Stimulated activated CD4-positive, alpha-beta T cell treated with anti-CD3 and anti-CD28 coated beads, TNF-alpha, amount 100 ng/mL, for 48 hours (primary cell): ENCODE data around the gene GNAL.

Source experiments
- DNase-seq, 3 donors: peaks; one replicate each; pipeline ENCODE4 v3.0.0-alpha.2; 2020; ENCODE audit warnings: low read depth in 3 of 3

The GNAL gene

DNA sequence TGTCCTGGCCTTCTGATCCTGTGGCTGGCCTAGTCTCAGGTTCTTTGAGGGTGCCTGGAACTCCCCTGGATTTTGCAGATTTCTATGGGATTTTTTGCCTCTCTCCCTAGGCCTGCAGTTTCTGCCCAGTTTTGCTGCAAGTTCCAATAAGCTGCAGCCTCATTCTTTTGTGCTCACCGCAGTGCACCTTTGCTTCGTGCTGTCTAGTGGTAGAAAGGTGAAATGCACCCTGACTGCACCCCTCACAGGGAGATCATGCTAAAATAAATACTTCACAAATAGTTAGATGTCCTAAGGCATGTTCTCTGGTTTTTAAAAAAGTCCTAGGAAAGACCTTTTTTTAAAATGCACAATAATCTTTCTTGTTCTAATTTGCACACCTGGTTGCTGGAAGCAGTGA, 72.5 kb downstream of the GNAL start:
- DNase-seq = no peak

DNA sequence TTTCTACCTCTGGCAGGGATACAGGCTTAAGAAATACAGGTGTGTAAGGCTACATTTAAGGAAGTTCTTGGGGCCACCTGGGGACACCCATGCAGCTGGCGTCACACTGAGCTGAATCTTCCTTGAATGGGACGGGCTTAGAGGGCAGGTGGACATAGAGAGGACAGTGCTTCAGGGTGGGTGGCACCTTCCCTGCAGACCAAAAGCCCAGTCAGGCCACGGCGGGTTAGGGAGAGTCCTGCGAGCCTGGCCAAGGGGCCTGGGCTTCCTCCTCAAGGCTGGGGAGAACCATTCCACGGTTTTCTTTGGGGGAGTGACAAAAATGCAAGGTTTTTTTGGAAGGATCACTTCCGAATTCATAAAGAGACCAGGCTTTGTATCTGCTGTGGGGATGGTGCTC, 73.4 kb downstream of the GNAL start:
- no peak for DNase-seq

DNA sequence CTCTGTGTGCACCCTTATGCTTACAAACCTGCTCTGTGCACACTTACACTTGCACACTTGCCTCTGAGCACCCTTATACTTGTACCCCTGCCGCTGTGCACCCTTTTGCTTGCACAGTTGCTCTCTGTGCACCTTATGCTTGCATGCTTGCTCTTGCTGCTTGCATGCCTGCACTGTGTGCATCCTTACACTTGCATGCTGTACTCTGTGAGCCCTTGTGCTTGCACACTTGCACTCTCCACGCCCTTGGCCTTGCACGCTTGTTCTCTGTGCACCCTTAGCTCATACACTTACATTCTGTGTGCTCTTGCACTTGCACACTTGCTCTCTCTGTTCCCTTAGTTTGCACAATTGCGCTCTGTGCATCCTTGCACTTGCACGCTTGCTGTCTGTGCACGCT, 78.3 kb downstream of the GNAL start:
- DNase-seq = no peak

DNA sequence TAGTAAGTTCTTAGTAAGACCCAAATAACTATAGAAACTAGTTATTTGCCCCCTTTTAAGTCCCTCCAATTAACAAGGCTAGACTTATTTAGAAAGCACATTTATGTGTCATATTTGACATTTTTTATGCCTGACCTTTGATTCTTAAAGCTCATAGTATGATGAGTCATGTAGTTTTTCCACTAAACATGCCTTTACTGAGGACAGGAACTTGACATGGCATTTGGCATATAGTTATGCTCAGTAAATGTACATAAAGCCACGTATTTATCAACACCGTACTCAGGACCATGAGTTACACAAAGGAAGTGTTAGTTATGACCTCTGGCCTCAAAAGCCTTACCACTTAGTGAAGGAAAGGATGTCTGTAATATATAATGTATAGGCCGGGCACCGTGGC, 78.9 kb downstream of the GNAL start:
- DNase-seq = no peak

DNA sequence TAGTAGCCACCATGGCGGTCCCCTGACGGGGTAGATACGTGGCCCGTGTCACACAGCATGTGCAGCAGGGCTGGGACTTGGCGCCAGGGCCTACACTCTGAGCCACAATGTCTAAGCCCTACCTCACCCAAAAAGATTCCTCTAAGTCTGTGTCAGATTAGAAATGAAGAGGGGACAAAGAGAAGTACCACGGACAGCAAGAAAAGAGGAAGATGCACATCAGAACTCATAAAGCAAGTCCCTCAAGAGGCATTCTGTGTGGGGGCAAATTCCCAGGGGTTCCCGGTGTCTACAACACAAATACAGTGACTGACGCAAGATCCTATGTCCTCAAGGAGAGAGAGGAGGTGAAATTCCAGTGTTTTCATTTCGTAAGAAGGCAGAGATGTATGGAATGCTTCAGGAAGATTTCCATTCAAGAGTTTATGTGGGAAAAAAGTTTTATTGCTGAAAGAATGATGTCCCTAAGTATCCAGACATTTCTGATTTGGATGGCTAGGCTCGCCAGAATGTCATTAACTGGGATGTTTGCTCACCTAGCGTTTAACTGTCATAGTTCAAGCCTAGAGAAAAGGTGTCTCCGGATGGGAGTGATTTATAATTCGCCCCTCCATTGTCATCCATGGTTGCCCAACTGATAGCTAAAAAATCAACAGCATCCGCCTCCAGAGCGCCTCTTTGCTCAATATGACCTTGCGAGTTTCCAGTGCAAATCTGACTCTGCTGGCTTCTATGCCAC, 86.5 kb downstream of the GNAL start:
- no peak for DNase-seq

DNA sequence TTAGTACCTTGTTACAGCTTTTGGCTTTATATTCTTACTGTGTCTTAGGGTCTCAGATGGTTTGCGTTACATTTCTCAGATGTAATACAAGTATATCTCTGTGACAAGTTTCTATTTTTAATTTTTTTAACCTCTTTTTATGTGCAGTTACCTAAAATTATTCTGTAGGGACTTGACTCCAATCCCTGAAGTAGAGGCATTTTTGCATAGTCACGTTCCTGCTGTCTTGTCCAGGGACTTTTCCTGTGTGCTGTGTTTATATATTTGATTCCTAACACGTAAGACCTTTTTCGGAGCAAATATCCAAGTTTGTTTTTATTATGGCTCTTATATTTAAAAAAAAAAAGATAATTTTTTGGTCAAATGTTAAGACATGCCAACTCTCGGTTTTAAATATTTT, 91.0 kb downstream of the GNAL start:
- DNase-seq = no peak

DNA sequence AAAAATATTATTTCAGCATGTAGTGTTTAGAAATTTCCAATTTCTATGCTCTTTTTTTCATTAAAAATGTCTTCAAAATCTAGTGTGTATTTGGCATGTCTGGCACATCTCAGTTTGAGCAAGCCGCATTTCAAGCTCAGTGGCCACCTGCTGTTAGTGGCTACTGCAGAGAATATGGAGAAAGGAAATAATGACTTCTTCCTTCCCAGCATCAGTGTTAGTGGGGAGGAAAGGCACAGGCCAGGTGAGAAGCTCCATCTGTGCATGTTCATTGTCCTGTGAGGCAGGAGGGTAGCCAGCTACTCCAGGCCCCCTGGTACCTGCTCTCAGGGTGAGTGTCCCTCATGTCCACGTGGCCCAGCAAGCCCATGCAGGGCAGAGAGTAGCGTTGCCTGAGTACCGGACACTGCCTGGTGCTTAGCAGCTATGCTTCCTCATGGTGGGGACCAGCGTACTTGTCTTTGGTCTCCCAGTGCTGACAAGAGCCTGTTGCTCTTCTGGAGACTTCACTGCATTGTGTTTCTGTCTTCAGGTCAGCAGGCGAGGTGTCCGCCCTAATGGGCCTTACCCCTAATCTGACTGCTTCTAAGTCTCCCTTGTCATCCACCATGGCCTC, 94.8 kb downstream of the GNAL start:
- DNase-seq = no peak

DNA sequence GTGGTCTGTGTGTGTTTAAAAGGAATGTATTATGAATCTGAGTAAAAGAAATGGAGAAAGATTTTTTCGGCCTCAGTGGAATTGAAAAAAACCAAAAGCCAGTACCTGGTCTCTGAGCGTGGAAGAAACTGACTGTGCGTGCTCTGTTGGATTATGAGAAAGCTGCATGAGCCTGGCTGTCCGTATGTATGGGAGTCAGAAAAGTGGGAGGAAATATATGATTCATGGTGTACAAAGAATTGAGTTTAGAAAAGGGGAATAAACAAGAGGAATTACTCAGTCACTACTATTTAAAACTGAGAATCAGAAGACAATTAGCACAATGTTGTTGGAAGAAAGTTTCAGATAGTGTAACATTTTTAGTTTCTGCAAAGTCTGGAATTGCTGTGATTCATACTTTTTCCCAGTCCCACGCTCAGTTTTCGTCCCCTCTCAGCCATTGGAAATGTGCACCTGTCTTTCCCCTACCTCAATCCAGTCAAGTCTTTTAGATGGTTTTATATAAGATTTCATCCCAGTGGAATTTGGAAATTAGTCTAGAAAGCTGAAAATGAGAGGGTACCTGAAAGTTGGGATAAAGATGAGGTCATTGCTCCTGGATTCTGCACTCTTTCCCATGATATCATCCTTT, 95.7 kb downstream of the GNAL start:
- DNase-seq = no peak

DNA sequence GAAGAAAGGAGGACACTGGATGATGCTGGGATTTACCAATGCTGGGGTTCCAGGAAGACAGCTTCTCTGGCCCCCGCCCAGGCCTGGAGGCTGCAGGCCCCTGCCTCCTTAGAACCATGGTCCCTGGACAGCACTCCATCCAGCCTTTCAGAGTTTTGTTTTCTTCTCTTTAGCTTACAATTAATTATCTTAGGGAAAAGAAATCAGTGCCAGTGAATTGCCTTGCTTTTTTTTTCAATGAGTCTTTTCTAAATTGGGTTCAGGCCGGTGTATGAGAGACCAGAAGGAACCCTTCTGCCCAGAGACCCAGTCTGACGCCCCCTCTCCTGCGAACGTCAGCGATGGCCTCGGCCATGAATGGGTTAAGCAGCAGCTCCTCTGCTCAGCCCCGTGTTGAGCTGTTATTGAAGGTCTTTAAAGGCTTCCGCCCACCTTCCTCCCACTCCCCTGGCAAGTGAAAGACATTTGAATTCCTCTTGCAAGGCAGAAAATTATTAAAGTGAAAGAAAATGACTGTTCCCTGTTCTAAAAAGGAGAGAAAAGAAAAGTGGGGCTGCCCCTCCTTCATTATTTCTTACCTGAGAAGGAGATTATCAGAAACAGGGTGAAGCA, 96.5 kb downstream of the GNAL start:
- DNase-seq = no peak

DNA sequence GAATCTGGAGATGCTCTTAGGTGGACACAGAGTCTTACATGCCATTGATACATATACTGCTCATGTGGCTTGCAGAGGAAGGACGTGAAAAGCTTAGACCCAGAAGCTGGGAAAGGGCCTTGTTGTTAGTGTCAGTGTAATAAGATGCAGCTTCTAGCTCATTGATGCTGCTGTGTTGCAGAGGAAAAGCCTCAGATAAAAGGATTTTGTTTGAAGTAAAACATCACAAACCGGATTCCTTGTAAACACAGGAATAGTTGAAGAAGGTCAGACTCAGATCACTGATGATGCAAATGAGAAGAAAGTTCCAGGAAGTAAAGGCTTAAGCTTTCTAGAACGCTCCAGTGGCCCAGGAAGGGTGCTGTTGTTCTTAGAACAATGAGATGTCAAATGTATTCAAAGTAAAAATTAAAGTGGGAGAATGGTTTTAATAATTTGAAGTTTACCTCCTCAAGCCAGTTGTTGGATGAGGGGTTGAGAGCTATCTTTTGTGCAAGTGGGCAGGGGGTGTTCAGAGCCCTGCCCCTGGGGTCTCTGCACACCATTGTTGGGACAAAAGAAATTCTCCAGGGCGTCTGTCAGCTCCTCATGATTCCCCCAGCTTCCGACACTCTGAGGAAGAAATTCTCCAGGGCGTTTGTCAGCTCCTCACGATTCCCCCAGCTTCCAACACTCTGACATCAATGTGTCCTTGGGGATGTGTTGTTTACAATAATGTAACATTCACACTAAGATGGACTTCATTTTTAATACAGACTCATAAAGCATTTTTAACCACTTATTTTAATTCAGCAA, 100.8 kb downstream of the GNAL start:
- no peak for DNase-seq

DNA sequence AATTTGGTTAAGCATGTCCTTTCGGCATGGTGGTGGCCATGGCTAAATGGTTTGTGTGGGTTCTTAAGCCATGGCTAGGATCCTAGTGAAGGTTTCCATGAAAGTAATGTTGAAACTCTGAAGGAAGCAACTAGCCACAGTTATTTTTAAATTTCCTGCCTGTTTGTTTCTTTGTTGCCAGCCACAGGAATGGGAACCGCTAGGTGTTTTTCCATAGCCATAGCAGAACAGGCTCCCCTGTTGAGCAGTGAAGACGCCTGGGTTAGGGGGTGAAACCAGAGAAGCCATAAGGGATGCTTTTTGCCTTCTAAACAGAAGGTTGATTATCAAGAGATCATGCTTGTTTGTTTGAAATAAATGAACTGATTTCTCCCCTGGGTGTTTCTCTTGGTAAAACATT, 102.1 kb downstream of the GNAL start:
- DNase-seq = no peak

DNA sequence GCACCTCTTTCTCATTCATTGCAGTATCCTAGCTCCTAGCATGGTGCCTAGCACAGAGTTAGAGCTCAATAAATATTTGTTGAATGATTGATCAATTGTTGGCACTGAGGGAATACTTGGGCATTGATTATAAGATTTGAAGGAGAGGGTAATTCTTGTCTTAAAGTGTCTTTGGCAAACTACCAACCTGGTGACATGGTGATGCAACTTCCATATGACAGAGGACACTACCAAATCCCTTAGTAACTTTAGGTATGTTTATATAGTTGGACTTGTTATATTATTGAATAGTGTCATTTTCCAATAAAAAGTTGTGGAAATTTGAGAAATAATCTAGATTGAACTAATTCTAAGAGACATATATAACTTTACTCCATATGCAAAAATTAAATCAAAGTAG, 103.6 kb downstream of the GNAL start:
- no peak for DNase-seq

DNA sequence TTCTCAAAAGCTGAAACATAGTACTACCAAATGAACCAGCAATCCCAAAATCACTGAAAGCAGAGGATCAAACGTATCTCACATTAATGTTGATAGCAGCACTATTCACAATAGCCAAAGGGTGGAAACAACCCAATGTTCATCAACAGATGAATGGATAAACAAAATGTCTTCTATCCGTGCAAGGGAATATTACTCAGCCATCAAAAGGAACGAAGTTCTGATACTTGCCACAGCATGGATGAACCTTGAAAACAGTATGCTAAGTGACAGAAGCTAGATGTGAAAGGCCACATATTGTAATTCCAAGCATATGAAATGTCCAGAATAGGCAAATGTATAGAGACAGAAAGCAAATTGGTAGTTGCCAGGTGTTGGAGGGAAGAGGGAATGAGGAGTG, 105.1 kb downstream of the GNAL start:
- DNase-seq = no peak

DNA sequence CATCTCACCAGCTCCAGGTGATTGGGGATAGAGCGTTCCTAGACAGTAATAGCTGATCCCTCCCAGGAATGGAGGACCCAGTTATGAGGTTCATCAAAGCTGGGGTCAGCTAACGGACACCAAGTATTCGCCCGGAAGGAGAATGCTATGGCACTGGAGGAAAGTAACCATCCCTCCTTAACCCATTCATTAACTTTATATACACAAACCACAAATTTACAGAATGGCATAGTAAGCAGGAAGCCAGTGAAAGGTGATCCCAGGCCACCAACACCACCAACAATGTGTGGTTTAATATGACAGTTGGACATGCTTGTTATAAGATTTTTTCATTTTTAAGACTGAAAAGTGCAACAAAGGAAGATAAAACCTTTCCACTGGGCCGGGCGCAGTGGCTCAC, 106.9 kb downstream of the GNAL start:
- no peak for DNase-seq

DNA sequence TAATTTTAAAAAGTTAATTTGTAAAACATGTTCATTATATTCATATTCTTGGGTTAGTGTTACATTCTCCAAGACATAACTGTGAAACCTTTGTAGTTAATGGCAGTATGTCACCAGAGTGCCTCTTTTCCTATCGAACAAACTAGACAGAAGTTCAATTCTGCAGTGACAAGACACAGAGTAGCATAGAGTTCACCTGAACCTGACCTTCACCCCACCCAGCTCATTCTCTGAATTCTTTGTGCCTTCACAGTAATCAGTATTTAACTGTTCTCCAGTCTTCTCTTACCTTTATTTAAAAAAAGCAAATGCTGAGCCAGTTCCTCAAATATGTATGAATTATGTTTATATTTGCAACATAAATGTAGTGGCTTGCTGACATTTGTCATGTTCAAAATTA, 109.2 kb downstream of the GNAL start:
- no peak for DNase-seq

DNA sequence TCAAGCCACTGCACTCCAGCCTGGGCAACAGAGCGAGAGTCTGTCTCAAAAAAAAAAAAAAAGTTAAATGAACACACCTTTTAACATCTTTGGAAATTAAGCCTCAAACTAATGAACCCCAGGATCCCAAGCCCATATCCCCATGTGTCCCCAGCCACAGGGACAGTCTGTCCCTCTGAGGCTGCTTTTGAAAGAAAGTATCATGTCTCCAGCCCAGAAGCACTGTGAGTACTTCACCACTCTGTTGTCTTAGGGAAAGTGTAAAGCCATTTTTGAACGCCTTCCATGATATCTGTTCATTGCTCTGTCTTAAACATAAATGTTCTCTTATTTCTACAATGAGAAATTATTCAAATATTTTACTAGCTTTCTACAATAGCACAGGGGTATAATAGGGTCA, 110.0 kb downstream of the GNAL start:
- no peak for DNase-seq

DNA sequence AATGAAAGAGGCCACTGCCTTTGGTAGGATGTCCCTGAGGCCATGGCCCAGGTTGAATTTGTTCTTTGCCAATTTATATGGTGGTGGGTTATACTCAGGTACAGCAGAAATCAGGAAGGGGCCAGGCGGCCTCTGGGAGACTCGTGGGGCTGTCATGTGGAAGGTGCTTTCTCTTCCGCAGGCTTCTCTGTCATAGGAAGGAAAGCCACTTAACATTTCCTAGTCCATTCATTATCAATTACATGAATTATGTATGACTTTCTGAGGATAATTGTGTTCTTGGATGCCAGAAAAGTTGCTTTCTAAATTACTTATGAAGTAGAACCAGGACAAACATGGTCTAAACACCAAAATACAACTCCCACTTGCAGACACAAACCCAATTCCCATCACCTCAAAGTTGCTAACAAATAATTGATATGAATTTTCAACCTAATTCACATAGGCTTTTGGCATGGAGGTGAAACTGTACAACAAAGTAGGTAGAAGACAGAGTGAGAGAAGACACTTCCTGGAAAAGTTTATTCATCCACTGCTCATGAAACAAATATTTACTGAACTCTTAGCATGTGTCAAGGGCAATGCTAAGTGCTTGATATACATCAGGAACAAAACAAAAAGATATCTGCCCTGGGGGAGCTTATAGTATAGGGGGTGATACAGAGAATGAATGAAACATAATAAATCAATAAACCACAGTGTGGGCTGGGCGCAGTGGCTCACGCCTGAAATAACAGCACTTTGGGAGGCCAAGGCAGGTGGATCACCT, 111.7 kb downstream of the GNAL start:
- DNase-seq = no peak

DNA sequence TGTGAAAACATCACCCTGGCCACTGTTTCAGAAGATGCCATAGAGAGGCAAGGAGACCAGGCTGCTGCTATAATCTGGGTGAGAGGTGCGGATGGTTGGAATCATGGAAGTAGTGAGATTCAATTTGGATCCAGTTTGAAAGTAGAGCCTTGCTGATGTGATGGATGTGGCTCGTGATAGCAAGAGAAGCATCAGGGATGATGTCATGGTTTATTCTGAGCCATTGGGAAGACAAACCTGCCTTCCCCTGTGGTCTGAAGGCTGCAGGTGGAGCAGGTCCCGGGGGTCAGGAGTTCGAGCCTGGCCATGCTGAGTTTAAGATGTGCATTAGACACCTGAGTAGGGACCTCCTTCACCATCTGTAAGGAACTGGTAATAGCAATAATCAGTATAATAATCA, 112.5 kb downstream of the GNAL start:
- DNase-seq = no peak

DNA sequence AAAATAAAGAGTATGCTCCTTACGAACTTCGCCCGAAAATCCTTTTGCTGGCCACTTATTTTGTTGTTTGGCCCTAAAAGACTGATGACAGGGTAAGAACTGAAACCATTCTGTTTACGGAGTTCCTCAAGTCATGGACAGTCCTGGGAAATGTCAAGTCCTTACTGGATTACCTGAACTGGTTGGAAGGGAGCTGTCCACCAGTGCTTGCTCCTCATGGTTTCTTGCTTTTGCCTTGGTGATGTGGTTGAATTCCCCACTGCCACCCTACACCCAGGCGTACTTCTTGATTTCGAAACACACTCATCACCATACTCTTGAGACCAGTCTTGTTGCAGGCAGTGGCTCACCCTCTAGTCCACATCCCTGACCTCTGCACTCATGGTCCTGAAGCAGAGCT, 113.1 kb downstream of the GNAL start:
- DNase-seq = no peak

DNA sequence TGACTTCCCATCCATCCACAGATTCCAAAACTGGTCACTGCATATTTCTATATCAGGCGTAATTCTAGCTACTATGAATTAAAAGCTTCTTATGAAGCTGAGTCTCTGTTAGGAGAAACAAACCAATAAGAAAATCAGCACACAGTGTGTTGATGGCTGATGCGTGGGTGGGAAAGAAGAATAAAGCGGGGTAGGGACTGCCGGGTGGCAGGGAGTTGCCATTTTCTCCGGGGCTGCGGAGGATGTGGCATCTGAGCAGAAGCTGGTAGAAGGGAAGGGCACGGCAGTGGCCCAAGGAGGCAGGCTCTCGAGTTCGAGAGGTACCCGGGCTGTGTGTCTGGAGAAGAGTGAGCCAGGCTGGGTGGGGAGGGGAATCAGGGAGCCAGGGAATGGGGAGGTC, 113.5 kb downstream of the GNAL start:
- DNase-seq = no peak

DNA sequence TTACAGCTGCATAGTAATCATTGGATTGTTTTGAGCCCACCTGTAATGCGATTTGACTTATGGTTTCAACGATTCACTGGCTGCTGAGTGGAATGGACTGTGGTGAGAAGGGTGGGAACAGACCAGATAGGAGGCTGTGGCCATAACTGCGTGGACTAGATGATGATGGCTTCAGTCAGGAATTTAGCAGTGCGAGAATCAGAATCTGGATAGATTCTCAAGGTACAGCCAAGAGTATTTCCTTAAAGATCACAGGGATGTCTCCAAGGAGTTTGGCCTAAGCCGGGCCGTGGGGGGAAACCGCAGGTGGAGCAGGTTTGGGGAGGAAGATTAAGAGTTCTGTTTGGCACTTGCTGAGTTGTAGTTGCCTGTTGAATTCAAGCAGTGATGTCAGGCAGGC, 118.2 kb downstream of the GNAL start:
- DNase-seq = no peak
